K562 (cell line): ENCODE results near the gene KLC1. TPM values are rescaled to one million over a fixed set of nuclear protein-coding genes. Genes with fewer than 3 reads are reported as not detected.

Source experiments
- GATAD2B ChIP-seq: fragments of 450-650 bp; IDR thresholded peaks from 2 replicates; pipeline ENCODE4 v1.6.1; 2017; ENCODE audit warnings: mild to moderate bottlenecking, borderline replicate concordance
- GTF3C2 ChIP-seq: IDR thresholded peaks from 3 replicates; pipeline ENCODE4 v1.6.1; 2011; ENCODE audit warnings: borderline replicate concordance, mild to moderate bottlenecking, moderate library complexity; ENCODE audit not compliant: insufficient read length; ENCODE audit errors: extremely low read depth
- KLF1 ChIP-seq: fragments of 450-650 bp; IDR thresholded peaks from 2 replicates; pipeline ENCODE4 v1.6.1; 2016; ENCODE audit warnings: missing genetic modification characterization, missing compliant biosample characterization
- NFYB ChIP-seq: IDR thresholded peaks from 2 replicates; pipeline ENCODE4 v1.6.1; 2011; ENCODE audit warnings: mild to moderate bottlenecking, moderate library complexity; ENCODE audit not compliant: insufficient read length; ENCODE audit errors: extremely low read depth
- OTX1 ChIP-seq: fragments of 450-650 bp; formaldehyde crosslinking; IDR thresholded peaks from 2 replicates; pipeline ENCODE4 v1.4.0; 2022; ENCODE audit warnings: mild to moderate bottlenecking
- RERE ChIP-seq: sonication (generic); formaldehyde crosslinking; IDR thresholded peaks from 2 replicates; pipeline ENCODE4 v1.8.0; 2023; ENCODE audit warnings: missing genetic modification reagents, mild to moderate bottlenecking, borderline replicate concordance
- SMAD1 ChIP-seq: fragments of 150-350 bp; IDR thresholded peaks from 2 replicates; pipeline ENCODE4 v1.6.1; 2014; ENCODE audit warnings: low read length, low read depth; ENCODE audit not compliant: partially characterized antibody
- SP2 ChIP-seq: IDR thresholded peaks from 2 replicates; pipeline ENCODE4 v1.6.1; 2011; ENCODE audit warnings: mild to moderate bottlenecking, low read depth, low read length, moderate library complexity; ENCODE audit not compliant: poor library complexity, severe bottlenecking; ENCODE audit errors: extremely low read depth
- SRF ChIP-seq, 2 experiments: fragments of 250-450, 450-650 bp in 1 of 2; sonication (Bioruptor Pico) in 1 of 2; sonication (generic) in 1 of 2; formaldehyde crosslinking; IDR thresholded peaks; 2 replicates each; pipeline versions ENCODE4 v1.5.0 to v1.5.1; 2020 to 2022; ENCODE audit warnings: mild to moderate bottlenecking in 1 of 2, missing genetic modification reagents in 1 of 2
- SRSF9 ChIP-seq: fragments of 200-400 bp; formaldehyde crosslinking; IDR thresholded peaks from 2 replicates; pipeline ENCODE4 v1.6.1; 2017; ENCODE audit warnings: low read depth, low read length, borderline replicate concordance
- ZKSCAN3 ChIP-seq: fragments of 250-450 bp; sonication (Bioruptor Pico); IDR thresholded peaks from 2 replicates; pipeline ENCODE4 v1.4.0; 2020
- ZNF174 ChIP-seq: fragments of 250-450 bp; sonication (Bioruptor Pico); IDR thresholded peaks from 2 replicates; pipeline ENCODE4 v1.4.0; 2020; ENCODE audit warnings: mild to moderate bottlenecking
- ZNF445 ChIP-seq: fragments of 250-450 bp; sonication (Bioruptor Pico); IDR thresholded peaks from 2 replicates; pipeline ENCODE4 v1.4.0; 2020; ENCODE audit warnings: low read depth, mild to moderate bottlenecking, moderate library complexity
- ZNF695 ChIP-seq: fragments of 450-650 bp; formaldehyde crosslinking; IDR thresholded peaks from 2 replicates; pipeline ENCODE4 v1.4.0; 2020; ENCODE audit warnings: mild to moderate bottlenecking, moderate library complexity
- ZSCAN29 ChIP-seq: fragments of 450-650 bp; IDR thresholded peaks from 2 replicates; pipeline ENCODE4 v1.6.1; 2017
- polyA plus RNA-seq, 8 experiments: library from polyadenylated mRNA; depleted of rRNA in 4 of 8; stranded (reverse) in 5 of 8; unstranded in 3 of 8; fragments of >200 nt; fragmentation: Nextera tagmentation in 2 of 8; fragmentation: Illumina TruSeq in 1 of 8; extraction: Ambion mirVana in 2 of 8; extraction: Trizol in 1 of 8; gene quantifications; 2 replicates each; pipeline versions ENCODE4 v1.2.1 to v1.2.3, GENCODE V29; 2011 to 2014; ENCODE audit warnings: inconsistent platforms in 1 of 8, missing spikeins in 1 of 8
- total RNA-seq, 7 experiments: library from RNA; depleted of rRNA in 6 of 7; stranded (reverse); fragments of >200 nt in 6 of 7; fragmentation: Illumina TruSeq in 2 of 7; extraction: Trizol in 2 of 7; gene quantifications; 2 replicates each; pipeline versions ENCODE4 v1.2.1 to v1.2.3, GENCODE V29; 2011 to 2021; ENCODE audit warnings: low replicate concordance in 1 of 7
- TF ChIP-seq, protein P1 (sequence below): sonication (generic); formaldehyde crosslinking; IDR thresholded peaks from 2 replicates; pipeline ENCODE4 v1.8.0; 2022; ENCODE audit warnings: mild to moderate bottlenecking, missing genetic modification reagents
- TF ChIP-seq, protein P2 (sequence below): fragments of 250-450 bp; sonication (Bioruptor Pico); IDR thresholded peaks from 2 replicates; pipeline ENCODE4 v1.8.0; 2021; ENCODE audit warnings: borderline replicate concordance, mild to moderate bottlenecking, moderate library complexity; ENCODE audit not compliant: poor library complexity, severe bottlenecking

Gene KLC1
- total and polyA plus RNA-seq, 9 of the 15 experiments (the other 6 are each of a cell fraction or from before 2014, with no cell fraction given): 4.9 to 134 (median 54.8) TPM

DNA sequence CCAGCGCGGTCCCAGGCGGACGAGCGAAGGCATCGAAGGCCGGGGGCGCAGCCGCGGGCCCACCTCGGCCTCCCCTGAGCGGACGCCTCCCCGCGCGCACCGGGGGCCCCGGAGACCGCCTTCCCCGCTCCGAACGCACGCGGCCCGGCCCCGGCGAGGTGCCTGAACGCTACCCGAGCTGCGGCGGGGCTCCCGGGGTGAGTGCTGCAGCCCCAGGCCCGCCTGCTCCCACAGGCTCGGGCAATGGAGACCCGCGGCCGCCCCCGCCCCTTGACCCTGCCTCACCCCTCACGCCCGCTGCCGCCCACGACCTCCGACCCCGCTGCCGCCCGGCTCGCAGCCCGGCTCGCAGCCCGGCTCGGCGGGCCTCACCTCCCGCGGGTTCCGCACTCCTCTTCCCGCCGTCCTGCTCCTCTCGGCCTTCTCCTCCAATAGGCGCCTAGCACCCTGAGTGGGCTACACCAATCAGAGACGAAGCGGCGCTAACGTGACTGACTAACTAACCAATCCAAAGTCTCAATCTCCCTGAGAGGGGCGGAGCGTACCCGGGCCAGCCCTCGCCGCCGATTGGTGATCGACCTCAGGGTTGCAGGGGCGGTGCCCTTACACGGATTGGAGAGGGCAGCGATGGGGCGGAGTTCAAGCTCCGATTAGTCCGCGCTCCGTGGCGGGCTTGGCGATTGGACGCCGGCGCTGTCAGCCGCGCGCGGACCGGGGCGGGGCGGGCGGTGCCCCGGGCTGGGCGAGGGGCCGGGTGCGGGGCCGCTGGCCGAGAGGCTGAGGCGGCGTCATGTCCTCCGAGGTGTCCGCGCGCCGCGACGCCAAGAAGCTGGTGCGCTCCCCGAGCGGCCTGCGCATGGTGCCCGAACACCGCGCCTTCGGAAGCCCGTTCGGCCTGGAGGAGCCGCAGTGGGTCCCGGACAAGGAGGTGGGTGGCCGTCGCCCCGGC, 86.3 kb downstream of the KLC1 start, which contains the start of the genes XRCC3 and ZFYVE21 (continued):
- no peak for TF ChIP-seq RERE (CRISPR knock-in tag)
- no peak for TF ChIP-seq ZNF174
- no peak for TF ChIP-seq SRSF9
- no peak for TF ChIP-seq ZNF695 (CRISPR knock-in tag)
- no peak for TF ChIP-seq ZNF445 (CRISPR knock-in tag)
- no peak for TF ChIP-seq ZSCAN29
- 0 out of 2 replicates have a peak, but pooled peaks have one; percentile 30 for TF ChIP-seq KLF1 (tag)
- TF ChIP-seq GTF3C2: no peak
- TF ChIP-seq, protein P1, sequence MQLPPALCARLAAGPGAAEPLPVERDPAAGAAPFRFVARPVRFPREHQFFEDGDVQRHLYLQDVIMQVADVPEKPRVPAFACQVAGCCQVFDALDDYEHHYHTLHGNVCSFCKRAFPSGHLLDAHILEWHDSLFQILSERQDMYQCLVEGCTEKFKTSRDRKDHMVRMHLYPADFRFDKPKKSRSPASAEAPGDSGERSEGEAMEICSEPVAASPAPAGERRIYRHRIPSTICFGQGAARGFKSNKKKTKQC (CRISPR knock-in tag): peak; percentile 64; the same call in 1 of the 2 replicates
- TF ChIP-seq OTX1 (CRISPR knock-in tag): no peak
- peak; percentile 86 for TF ChIP-seq SP2
- peak in 1 of 2 experiments; percentile 54; a peak in 1 of 4 replicates for TF ChIP-seq SRF (CRISPR knock-in tag; IDR thresholded peaks at IDR 0.05)
- no peak for TF ChIP-seq SMAD1
- TF ChIP-seq, protein P2, sequence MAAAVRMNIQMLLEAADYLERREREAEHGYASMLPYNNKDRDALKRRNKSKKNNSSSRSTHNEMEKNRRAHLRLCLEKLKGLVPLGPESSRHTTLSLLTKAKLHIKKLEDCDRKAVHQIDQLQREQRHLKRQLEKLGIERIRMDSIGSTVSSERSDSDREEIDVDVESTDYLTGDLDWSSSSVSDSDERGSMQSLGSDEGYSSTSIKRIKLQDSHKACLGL: no peak
- no peak for TF ChIP-seq ZKSCAN3 (CRISPR knock-in tag)
- TF ChIP-seq GATAD2B: no peak
- TF ChIP-seq NFYB: peak; percentile 91
